SK-N-SH treated with all-trans-retinoic acid at 6 μM for 48 hours (cell line): ENCODE measurements around the gene ROCK2.

Experiments used
- CREB5 ChIP-seq: fragments of 250-450 bp; sonication (Bioruptor Pico); IDR thresholded peaks from 2 replicates; pipeline ENCODE4 v1.5.1; 2020; ENCODE audit warnings: low read depth, mild to moderate bottlenecking, moderate library complexity
- ISL1 ChIP-seq: fragments of 250-450 bp; sonication (Bioruptor Pico); IDR thresholded peaks from 2 replicates; pipeline ENCODE4 v2.1.2; 2022; ENCODE audit warnings: mild to moderate bottlenecking, moderate library complexity
- OSR1 ChIP-seq: fragments of 250-450 bp; sonication (Bioruptor Pico); IDR thresholded peaks from 2 replicates; pipeline ENCODE4 v1.8.0; 2022; ENCODE audit warnings: moderate library complexity, mild to moderate bottlenecking, inconsistent platforms
- PATZ1 ChIP-seq: fragments of 250-450 bp; sonication (Bioruptor Pico); IDR thresholded peaks from 2 replicates; pipeline ENCODE4 v1.8.0; 2020; ENCODE audit warnings: mild to moderate bottlenecking, moderate library complexity, borderline replicate concordance
- PPARA ChIP-seq: fragments of 250-450 bp; sonication (Bioruptor Pico); IDR thresholded peaks from 2 replicates; pipeline ENCODE4 v1.5.0; 2020; ENCODE audit warnings: mild to moderate bottlenecking, borderline replicate concordance
- ZFP3 ChIP-seq: fragments of 250-450 bp; sonication (Bioruptor Pico); IDR thresholded peaks from 2 replicates; pipeline ENCODE4 v1.5.0; 2020; ENCODE audit warnings: mild to moderate bottlenecking, moderate library complexity
- ZFP30 ChIP-seq: fragments of 450-650 bp; formaldehyde crosslinking; IDR thresholded peaks from 2 replicates; pipeline ENCODE4 v1.5.0; 2022; ENCODE audit warnings: mild to moderate bottlenecking, moderate library complexity
- ZNF70 ChIP-seq: fragments of 450-650 bp; formaldehyde crosslinking; IDR thresholded peaks from 2 replicates; pipeline ENCODE4 v1.5.0; 2020; ENCODE audit warnings: mild to moderate bottlenecking, moderate library complexity
- ZNF8 ChIP-seq: fragments of 450-650 bp; formaldehyde crosslinking; IDR thresholded peaks from 2 replicates; pipeline ENCODE4 v1.5.0; 2020; ENCODE audit warnings: mild to moderate bottlenecking, moderate library complexity

DNA sequence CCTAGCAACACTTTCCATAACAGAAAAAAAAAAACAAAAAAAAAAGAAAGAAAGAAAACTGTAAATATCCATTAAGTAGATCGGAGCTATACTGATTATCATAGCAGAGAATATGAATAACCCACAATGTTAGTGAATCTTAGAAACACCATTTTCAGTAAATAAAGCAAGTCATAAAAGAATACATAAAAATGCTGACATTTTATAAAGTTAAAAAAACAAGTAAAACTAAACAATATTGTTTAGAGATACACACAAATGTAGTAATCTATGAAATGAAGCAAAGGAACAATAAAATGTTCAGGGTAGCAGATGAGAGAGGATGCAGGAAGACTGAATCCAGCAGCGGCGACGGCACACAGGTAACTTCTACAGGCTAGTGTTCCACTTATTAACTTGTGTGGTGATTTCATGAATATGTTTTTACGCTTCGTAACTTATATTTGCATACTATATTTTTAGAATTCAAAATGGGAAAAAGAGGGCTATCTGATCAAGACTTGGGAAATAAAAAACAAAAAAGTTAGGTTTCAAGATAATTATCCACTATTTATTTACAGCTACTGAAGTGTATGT is 4.8 kb downstream of the ROCK2 start:
- TF ChIP-seq ZNF70 (no peak), OSR1 (CRISPR knock-in tag) (no peak), PPARA (no peak), ZNF8 (CRISPR knock-in tag) (no peak), CREB5 (no peak), PATZ1 (CRISPR knock-in tag) (no peak), ZFP3 (no peak), ZFP30 (CRISPR knock-in tag) (no peak), ISL1 (CRISPR knock-in tag) (no peak)
